Right ventricle myocardium inferior (tissue), 1 donor: ENCODE measurements around the gene MGRN1. TPM values are rescaled to one million over a fixed set of nuclear protein-coding genes. Genes with fewer than 3 reads are reported as not detected.

ENCODE experiments used
- ATAC-seq: fragments of 200-7000 bp; cut with Tn5 transposase; one replicate; pipeline ENCODE4 v1.9.1; 2020; ENCODE audit warnings: mild to moderate bottlenecking, moderate library complexity
- DNase-seq: peaks from one replicate; pipeline ENCODE4 v3.0.0; 2021; ENCODE audit errors: missing footprints
- intact Hi-C: fragments of 100-400 bp; cut with DNase I; formaldehyde crosslinking; loops from one replicate; pipeline ENCODE4 v1.11.0; 2022
- total RNA-seq: library from RNA; stranded (reverse); fragmentation: NEBNext Ultra II Directional; extraction: Animal tissue kit (Norgen Biotek cat#: 25700); gene quantifications from one replicate; pipeline ENCODE4 v1.2.1, GENCODE V29; 2021
- donor health status: DM: no; HTN: yes; CAD: no; lungs with severe emphysema.

Gene MGRN1
- total RNA-seq, 1 donor from 2014 or later: 32.2 TPM

DNA sequence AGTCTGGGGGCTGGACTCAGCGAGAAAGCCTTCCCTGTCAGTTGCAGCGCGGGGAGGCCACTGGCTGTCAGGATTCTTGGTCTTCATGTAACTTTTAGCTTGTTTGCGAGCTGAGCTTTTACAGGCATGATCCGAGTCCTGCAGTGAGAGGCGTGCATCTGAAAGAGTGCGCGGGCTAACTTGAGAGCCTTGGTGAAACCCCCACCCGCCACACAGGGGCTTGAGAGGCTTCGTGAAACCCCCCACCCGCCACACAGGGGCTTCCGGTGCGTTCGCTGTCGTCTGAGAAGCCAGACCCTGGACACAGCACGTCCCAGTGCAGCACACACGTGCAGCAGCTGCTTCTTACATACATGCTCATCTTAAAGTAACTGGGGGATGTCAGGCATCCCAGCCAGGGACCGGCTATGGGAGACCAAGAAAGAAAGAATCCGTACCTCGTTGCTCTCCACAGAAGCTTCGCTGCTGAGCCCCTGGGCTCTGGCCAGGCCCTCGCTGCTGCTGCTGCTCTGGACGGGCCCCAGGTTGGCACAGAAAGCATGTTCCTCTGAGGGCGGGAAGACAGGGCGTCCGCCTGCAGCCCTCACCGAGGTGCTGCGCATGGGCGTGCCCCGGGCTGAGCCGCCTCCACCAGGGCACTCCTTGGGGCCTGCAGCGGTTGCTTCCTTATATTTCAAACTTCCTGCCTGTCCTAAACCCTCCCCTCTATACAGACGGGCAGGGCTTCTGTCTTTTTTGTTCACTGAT, 76.5 kb downstream of the MGRN1 start:
- peak; percentile 74 for ATAC-seq
- intact Hi-C loops: no loop called here
- DNase-seq: peak; percentile 79

DNA sequence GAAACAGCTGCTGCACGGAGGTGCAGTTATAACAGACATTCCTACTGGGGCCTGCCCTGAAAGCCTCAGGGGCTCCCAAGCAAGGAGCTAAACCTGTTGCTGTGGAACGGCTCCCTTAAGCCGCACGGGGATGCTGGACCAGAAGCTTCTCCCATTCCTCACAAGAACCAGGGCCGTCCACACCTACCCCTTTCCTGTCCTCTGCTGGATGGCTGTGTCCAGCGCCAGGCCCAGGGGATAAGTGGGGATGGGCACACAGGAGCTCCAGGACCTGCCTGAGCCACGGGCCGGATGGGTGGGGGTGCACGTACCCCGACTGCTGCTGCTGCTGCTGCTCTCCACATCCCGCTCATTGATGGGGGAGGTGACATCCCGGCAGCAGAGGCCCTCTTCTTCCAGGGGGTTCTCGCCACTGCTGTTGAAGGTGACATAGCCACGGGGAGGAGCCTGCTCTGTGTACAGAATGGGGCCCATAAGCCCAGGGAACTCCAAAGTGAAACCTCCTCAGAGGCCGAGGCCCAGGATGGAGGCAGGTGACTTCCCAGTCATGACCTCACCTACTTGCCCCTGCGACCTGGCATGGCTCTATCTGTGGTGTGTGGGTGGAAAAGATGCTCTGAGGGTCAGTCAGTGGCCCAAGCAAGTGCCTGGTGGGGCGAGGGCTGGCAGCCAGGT, 77.3 kb downstream of the MGRN1 start:
- ATAC-seq: no peak
- intact Hi-C loops: no loop called here
- DNase-seq: no peak

DNA sequence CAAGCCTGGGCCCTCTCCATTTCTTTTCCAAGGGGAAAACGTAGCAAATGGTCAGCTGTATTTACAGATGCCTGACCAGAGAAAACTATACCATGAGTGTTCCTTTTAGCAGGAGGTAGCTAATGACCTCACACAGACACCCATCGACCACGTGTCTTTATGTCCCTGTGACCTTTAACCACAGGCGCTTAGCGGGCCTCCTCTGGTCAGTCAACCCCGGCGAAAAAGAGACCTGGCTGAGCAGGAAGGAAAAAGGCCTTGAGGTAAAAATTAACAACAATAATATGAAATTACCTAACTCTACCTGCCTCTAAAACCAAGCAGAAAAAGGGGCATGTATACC, 77.8 kb downstream of the MGRN1 start:
- ATAC-seq (no peak), DNase-seq (no peak)
- intact Hi-C loops: no loop called here

DNA sequence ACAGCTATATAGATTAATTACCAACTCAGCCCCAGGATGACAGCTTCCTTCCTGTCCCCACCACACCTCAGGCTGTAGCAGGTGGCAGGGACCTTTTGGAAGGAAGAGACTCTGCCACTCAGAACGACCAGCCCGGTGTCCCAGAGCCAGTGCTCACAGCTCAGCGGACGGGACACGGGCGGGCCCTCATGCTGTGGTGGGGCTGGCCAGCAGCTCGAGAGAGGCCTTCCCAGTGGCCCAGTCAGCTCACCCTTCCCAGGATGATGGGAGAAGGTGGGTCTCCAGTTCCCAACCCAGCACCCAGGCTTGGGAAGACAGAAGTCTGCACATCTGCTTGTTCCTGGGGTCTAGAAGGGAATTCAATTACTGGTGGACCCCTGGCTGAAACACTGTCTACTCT, 79.3 kb downstream of the MGRN1 start:
- intact Hi-C loops: no loop called here
- no peak for ATAC-seq
- no peak for DNase-seq

DNA sequence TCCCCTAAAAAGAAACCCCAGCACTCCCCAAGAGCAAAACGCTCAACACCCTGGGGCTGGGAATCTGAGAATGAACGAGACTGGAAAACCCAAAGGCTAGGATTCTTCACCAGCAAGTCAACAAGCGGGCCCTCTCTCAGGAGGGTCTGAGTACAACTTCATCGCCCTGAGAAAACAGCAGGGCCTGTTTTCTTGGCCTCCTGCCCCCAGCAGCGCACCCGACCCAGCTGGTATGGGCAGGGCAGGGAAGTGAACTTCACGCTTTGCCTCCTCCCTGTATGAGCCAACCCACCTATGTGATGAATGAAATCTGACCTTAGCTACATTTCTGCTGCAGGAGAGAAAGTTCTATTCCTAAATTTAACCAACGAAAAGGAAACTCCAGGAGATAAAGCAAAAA, 79.9 kb downstream of the MGRN1 start:
- DNase-seq (no peak), ATAC-seq (no peak)
- intact Hi-C loops: no loop called here

DNA sequence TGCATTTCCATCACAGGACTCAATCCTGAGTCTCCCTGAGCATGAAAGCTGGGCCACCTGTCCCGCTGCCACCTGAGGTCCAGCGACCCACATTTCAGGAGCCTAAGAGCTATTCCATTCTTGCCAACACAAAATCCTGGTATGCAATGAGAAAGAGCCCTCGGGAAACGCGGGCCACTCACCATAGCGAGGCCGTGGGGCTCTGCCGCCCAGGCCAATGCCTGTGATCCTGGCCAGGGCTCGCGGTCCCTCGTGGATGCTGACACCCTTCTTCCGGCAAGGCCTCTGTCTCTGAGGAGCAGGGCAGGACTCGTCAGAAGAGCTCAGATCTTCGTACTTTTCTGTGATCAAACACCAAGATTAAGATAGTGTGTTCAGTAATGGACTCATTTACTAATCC, 80.3 kb downstream of the MGRN1 start:
- DNase-seq (no peak), ATAC-seq (no peak)
- intact Hi-C loops: no loop called here

- no peak for DNase-seq
- intact Hi-C loops: no loop called here
- no peak for ATAC-seq
These were observed 82.2 kb downstream of the MGRN1 start for GRCh38 chr16:4706871-4707270.

- intact Hi-C loops: no loop called here
- ATAC-seq: no peak
- no peak for DNase-seq
These were observed 84.9 kb downstream of the MGRN1 start for GRCh38 chr16:4709481-4709880.

- intact Hi-C loops: no loop called here
- ATAC-seq: no peak
- no peak for DNase-seq
These were observed 89.3 kb downstream of the MGRN1 start for GRCh38 chr16:4713663-4714501.

DNA sequence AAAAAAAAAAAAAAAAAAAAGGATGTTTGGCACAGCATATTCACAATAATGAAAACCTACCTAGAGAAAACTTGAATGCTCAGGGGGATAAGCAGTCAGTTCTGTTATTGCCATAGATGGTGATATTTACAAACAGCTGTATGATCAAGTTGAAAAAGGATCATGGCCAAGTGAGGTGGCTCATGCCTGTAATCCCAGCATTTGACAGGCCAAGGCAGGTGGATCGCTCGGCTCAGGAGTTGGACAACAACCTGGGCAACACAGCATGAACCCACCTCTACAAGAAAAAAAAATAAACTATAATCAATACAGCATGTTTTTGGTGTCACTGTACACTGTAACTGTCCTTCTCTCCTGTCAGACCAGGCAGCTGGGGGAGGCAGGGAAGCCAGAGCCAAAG, 90.4 kb downstream of the MGRN1 start:
- intact Hi-C loops: no loop called here
- ATAC-seq (no peak), DNase-seq (no peak)

GRCh38 chr16:4718466-4718865, 93.8 kb downstream of the MGRN1 start:
- ATAC-seq (no peak), DNase-seq (no peak)
- intact Hi-C loops: no loop called here

- intact Hi-C loops: no loop called here
- no peak for DNase-seq
- no peak for ATAC-seq
These were observed 98.6 kb downstream of the MGRN1 start for GRCh38 chr16:4723071-4723767.

GRCh38 chr16:4724661-4725270, 100.1 kb downstream of the MGRN1 start:
- ATAC-seq (no peak), DNase-seq (no peak)
- intact Hi-C loops: no loop called here

GRCh38 chr16:4726616-4727015, 102.0 kb downstream of the MGRN1 start:
- ATAC-seq (no peak), DNase-seq (no peak)
- intact Hi-C loops: no loop called here

DNA sequence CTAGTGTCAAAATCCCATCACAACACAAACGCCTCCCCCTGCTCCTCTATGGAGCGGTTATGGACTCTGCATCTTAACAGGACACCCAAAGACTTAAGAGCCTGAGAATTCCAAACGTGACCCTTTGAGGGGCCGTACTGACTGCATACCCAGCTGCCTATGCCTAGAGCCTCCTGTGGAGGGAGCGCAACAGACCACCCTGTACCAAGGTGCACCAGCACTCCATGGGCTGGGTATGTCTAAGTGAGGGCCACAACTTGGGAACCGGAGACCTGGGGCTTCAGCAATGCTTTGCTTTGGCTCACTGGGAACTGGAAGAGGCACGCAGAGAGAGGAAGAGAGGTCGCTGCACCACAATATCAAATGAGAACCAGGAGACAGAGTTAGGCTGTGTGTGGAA, 104.0 kb downstream of the MGRN1 start:
- DNase-seq (no peak), ATAC-seq (no peak)
- intact Hi-C loops: no loop called here

DNA sequence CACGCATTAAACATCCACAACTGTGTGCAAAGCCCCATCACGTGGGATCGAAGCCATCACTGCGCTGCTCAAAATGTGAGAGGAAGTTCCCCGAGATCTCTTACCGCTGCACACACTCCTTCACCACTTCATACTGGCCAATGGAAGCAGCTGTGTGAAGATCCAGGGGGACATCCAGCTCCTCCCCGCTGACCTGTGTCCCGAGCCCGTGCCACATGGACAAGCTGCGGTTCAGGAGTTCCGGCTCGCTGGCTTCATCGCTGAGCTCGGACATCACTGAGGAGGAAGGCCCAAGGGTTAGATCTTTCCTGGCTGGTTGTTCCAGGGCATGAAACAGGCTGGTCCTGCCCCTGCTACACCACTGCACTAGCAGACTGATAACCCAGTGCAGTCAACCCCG, 105.2 kb downstream of the MGRN1 start:
- intact Hi-C loops: loop anchor here (5.0 to 10.0 kb wide), 3 partner anchors 72 to 227 kb away; partner anchors contain the start of genes ROGDI and SEC14L5
- DNase-seq (no peak), ATAC-seq (no peak)

GRCh38 chr16:4733211-4733742, 108.7 kb downstream of the MGRN1 start:
- intact Hi-C loops: loop anchor here (5.0 to 10.0 kb wide), 3 partner anchors 69 to 224 kb away; partner anchors contain the start of genes ROGDI and SEC14L5
- ATAC-seq (no peak), DNase-seq (no peak)

DNA sequence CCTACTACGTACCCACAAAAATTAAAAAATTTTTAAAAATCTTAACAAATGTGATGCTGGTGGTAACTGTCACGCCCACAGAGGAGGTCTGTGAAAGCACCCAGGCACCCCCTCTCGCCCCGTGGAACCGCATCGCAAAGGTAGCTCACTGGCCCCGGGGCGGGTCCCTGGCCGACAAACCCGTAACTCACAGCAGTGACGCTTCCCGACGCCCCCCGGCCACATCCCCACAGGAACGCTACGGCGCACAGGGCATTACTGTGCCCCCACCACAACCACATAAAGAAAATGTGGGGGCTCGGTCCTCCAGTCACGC, 109.1 kb downstream of the MGRN1 start:
- DNase-seq (no peak), ATAC-seq (no peak)
- intact Hi-C loops: loop anchor here (5.0 to 10.0 kb wide), 3 partner anchors 69 to 224 kb away; partner anchors contain the start of genes ROGDI and SEC14L5
